ENCODE data around the gene GAB1.

GAB1 gene

GRCh38 chr4:143512978-143513313, 176.3 kb downstream of the GAB1 start:
- no peak for DNase-seq

DNA sequence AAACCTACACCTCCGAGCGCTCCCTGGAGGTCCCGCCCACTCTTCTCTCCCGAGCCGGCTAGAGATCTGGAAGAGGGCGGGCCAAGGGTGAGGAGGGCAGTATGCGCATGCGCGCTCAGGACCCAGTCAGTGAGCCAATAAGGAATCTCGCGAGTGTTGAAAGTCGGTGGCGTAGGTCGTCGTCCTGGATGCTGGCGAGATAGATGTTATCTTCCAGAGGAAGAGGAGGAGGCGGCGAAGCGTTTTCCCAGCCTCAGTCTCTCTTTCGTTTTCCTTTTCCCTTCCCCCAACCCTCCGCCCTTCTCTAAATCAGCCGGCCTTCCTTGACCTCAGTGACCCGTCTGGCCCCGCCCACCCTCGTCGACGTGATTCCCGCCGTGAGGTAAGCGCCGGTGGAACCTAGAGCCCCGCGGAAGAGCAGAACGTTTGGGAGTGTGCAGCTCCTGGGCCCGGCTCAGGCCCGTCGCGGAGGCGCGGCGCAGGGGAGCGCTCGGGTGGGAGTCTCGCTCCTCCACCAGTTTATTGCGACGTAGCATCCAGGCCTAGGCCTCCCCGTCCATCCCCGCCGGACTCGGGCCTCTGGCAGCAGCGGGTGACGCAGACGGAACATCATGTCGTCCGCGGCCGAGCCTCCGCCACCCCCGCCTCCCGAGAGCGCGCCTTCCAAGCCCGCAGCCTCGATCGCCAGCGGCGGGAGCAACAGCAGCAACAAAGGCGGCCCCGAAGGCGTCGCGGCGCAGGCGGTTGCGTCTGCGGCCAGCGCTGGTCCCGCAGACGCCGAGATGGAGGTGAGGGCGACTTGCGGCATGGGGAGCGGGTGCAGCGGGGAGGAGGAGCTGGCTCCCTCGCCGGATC, 176.9 kb downstream of the GAB1 start, which contains the start of gene SMARCA5:
SMARCA5 (plus strand) TSS at position 389 of the 855 bp plus-strand sequence; CDS start at position 612, 223 bp downstream.
- DNase-seq: peak; percentile 97

DNA sequence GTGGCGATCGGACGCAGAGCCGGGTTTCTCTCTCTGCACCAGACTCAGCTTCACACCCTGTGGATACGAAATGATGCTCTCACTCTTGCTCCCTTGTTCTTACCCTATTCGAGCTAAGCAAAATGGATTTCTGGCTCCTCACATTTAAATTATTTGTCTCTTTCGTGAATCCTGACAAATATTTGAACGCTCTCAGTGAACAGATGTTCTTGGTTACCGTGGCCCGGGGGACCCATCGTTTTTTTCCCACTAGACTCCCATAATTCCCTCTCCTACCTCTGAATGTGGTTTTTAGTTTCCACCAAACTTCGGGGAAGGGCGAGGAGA, 177.5 kb downstream of the GAB1 start:
- no peak for DNase-seq

- peak; percentile 82 for DNase-seq
These were observed 177.8 kb downstream of the GAB1 start for GRCh38 chr4:143514497-143514896.

GRCh38 chr4:143514901-143515300, 178.2 kb downstream of the GAB1 start:
- DNase-seq: no peak

- no peak for DNase-seq
These were observed 179.2 kb downstream of the GAB1 start for GRCh38 chr4:143515905-143516304.

- no peak for DNase-seq
These were observed 181.1 kb downstream of the GAB1 start for GRCh38 chr4:143517764-143518163.
